Peyer's patch (tissue), 4 donors: ENCODE measurements around the gene APLP1.

Source experiments
- POLR2A ChIP-seq, 2 donors: fragments of 450-650 bp; IDR thresholded peaks; one replicate each; pipeline ENCODE4 v1.5.1; 2017; ENCODE audit warnings: antibody characterized with exemption in 2 of 2, mild to moderate bottlenecking in 2 of 2, moderate library complexity in 2 of 2
- TF ChIP-seq, protein P1 (sequence below), 6 experiments: fragments of 450-650 bp in 4 of 6; fragments of 200-600 bp in 2 of 6; sonication (generic) in 1 of 6; IDR thresholded peaks; one replicate each; pipeline ENCODE4 v1.5.1; 2017 to 2019; ENCODE audit warnings: antibody characterized with exemption in 6 of 6, mild to moderate bottlenecking in 3 of 6, moderate library complexity in 1 of 6

GRCh38 chr19:35904311-35905068, 36.1 kb downstream of the APLP1 start:
- TF ChIP-seq, protein P1, sequence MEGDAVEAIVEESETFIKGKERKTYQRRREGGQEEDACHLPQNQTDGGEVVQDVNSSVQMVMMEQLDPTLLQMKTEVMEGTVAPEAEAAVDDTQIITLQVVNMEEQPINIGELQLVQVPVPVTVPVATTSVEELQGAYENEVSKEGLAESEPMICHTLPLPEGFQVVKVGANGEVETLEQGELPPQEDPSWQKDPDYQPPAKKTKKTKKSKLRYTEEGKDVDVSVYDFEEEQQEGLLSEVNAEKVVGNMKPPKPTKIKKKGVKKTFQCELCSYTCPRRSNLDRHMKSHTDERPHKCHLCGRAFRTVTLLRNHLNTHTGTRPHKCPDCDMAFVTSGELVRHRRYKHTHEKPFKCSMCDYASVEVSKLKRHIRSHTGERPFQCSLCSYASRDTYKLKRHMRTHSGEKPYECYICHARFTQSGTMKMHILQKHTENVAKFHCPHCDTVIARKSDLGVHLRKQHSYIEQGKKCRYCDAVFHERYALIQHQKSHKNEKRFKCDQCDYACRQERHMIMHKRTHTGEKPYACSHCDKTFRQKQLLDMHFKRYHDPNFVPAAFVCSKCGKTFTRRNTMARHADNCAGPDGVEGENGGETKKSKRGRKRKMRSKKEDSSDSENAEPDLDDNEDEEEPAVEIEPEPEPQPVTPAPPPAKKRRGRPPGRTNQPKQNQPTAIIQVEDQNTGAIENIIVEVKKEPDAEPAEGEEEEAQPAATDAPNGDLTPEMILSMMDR (IDR thresholded peaks at IDR 0.05): no peak
- TF ChIP-seq POLR2A (IDR thresholded peaks at IDR 0.05): no peak
